B cell (primary cell): Measurements from ENCODE around the gene NHS. TPM values are rescaled to one million over a fixed set of nuclear protein-coding genes. Genes with fewer than 3 reads are reported as not detected.

Source experiments
- ATAC-seq: fragments of 200-7000 bp; cut with Tn5 transposase; one replicate; pipeline ENCODE4 v1.10.0; 2021; ENCODE audit warnings: low read depth, mild to moderate bottlenecking, moderate number of reproducible peaks, moderate library complexity
- CTCF ChIA-PET: fragments of 350-600 bp; sonication (Branson Sonifier 250); formaldehyde crosslinking; loops from one replicate; lab custom pipeline; 2021; ENCODE audit warnings: antibody characterized with exemption, inconsistent platforms; lab: Charles Lee
- POLR2A ChIA-PET: fragments of 350-600 bp; sonication (Branson Sonifier 250); formaldehyde crosslinking; loops from one replicate; lab custom pipeline; 2021; ENCODE audit warnings: antibody characterized with exemption; lab: Charles Lee
- DNase-seq: peaks from one replicate; pipeline ENCODE4 v3.0.0; 2013
- H2AFZ ChIP-seq: 2 replicates; pipeline ENCODE4 v1.6.1; 2012; ENCODE audit warnings: mild to moderate bottlenecking, low read depth, low read length; ENCODE audit not compliant: insufficient read depth, poor library complexity, severe bottlenecking
- H3K27ac ChIP-seq, 2 donors: 1 replicate in 1 of 2; 2 replicates in 1 of 2; pipeline ENCODE4 v1.5.1; 2012 to 2013; ENCODE audit warnings: low read length in 2 of 2, mild to moderate bottlenecking in 2 of 2, moderate library complexity in 1 of 2
- H3K27me3 ChIP-seq, 4 experiments: fragments of 200-600 bp in 1 of 4; sonication (generic) in 1 of 4; replicated peaks in 1 of 4; 1 replicate in 2 of 4; 2 replicates in 2 of 4; pipeline versions ENCODE4 v1.6.1 to v1.7.0; 2013 to 2016; ENCODE audit warnings: low read length in 3 of 4, mild to moderate bottlenecking in 2 of 4, mixed read lengths in 1 of 4, moderate library complexity in 1 of 4; ENCODE audit not compliant: insufficient read depth in 4 of 4, control insufficient read depth in 3 of 4; ENCODE audit errors: control extremely low read depth in 1 of 4
- H3K36me3 ChIP-seq, 2 experiments: replicated peaks in 1 of 2; 1 replicate in 1 of 2; 2 replicates in 1 of 2; pipeline versions ENCODE4 v1.6.1 to v1.7.1; 2013; ENCODE audit warnings: low read length in 1 of 2; ENCODE audit not compliant: insufficient read depth in 2 of 2, control insufficient read depth in 1 of 2; ENCODE audit errors: control extremely low read depth in 1 of 2, extremely low read depth in 1 of 2
- H3K4me1 ChIP-seq, 2 donors: fragments of 200-600 bp in 1 of 2; sonication (generic) in 1 of 2; 1 replicate in 1 of 2; 2 replicates in 1 of 2; pipeline versions ENCODE4 v1.5.1 to v1.6.1; 2013 to 2017; ENCODE audit warnings: low read length in 2 of 2; ENCODE audit not compliant: control insufficient read depth in 2 of 2, insufficient read depth in 2 of 2
- H3K4me2 ChIP-seq: replicated peaks from 2 replicates; pipeline ENCODE3; 2012; ENCODE audit warnings: mild to moderate bottlenecking, low read depth, low read length; ENCODE audit not compliant: poor library complexity, severe bottlenecking
- H3K4me3 ChIP-seq, 5 experiments: fragments of 200-600 bp in 1 of 5; sonication (generic) in 1 of 5; 1 replicate in 3 of 5; 2 replicates in 2 of 5; pipeline versions ENCODE4 v1.5.1 to v1.7.0; 2011 to 2016; ENCODE audit warnings: low read length in 4 of 5, mild to moderate bottlenecking in 4 of 5, low read depth in 2 of 5, control low read depth in 1 of 5, moderate library complexity in 1 of 5; ENCODE audit not compliant: insufficient read depth in 1 of 5; ENCODE audit errors: control extremely low read depth in 1 of 5, extremely low read depth in 1 of 5
- H3K79me2 ChIP-seq: fragments of 200-600 bp; sonication (generic); one replicate; pipeline ENCODE4 v1.6.0; 2016; ENCODE audit warnings: low read length; ENCODE audit not compliant: control insufficient read depth, insufficient read depth
- H3K9ac ChIP-seq: fragments of 200-600 bp; sonication (generic); 2 replicates; pipeline ENCODE4 v1.6.1; 2017; ENCODE audit warnings: mild to moderate bottlenecking, low read length, moderate library complexity
- H3K9me3 ChIP-seq, 3 donors: one replicate each; pipeline versions ENCODE4 v1.6.1 to v1.7.1; 2013; ENCODE audit warnings: low read length in 2 of 3; ENCODE audit not compliant: control insufficient read depth in 2 of 3, insufficient read depth in 1 of 3; ENCODE audit errors: control extremely low read depth in 1 of 3
- H4K20me1 ChIP-seq: 2 replicates; pipeline ENCODE4 v1.6.0; 2012; ENCODE audit warnings: mild to moderate bottlenecking, low read length; ENCODE audit not compliant: insufficient read depth, control insufficient read depth, poor library complexity, severe bottlenecking
- H3K27ac Mint-ChIP-seq: one replicate; pipeline ENCODE4 v1.8.0; 2021; ENCODE audit warnings: mixed read lengths
- H3K27me3 Mint-ChIP-seq: one replicate; pipeline ENCODE4 v1.8.0; 2021; ENCODE audit warnings: mixed read lengths
- H3K4me1 Mint-ChIP-seq: one replicate; pipeline ENCODE4 v1.8.0; 2021; ENCODE audit warnings: mixed read lengths
- H3K4me3 Mint-ChIP-seq: one replicate; pipeline ENCODE4 v1.8.0; 2021; ENCODE audit warnings: mixed read lengths
- H3K9me3 Mint-ChIP-seq: one replicate; pipeline ENCODE4 v1.8.0; 2022; ENCODE audit warnings: mixed read lengths; ENCODE audit not compliant: insufficient read depth
- CTCF ChIP-seq: fragments of 200-600 bp; IDR thresholded peaks from one replicate; pipeline ENCODE4 v1.8.0; 2022; ENCODE audit warnings: antibody characterized with exemption, mild to moderate bottlenecking
- EZH2 ChIP-seq: IDR thresholded peaks from 2 replicates; pipeline ENCODE4 v1.6.1; 2012; ENCODE audit warnings: borderline replicate concordance, low read depth, mild to moderate bottlenecking, moderate library complexity, low read length; ENCODE audit not compliant: insufficient read depth, poor library complexity, severe bottlenecking
- WGBS: methylation state at CpG from one replicate; pipeline ENCODE4 v1.1.5; 2013; ENCODE audit warnings: missing lambda C conversion rate; ENCODE audit not compliant: insufficient coverage; 5-methylcytosine and 5-hydroxymethylcytosine counted together
- intact Hi-C: fragments of 100-400 bp; cut with micrococcal nuclease; formaldehyde crosslinking; loops from one replicate; pipeline ENCODE4 v1.10.0; 2022
- polyA plus RNA-seq: library from polyadenylated mRNA; depleted of rRNA; stranded (reverse); fragments of >200 nt; gene quantifications from 2 replicates; pipeline ENCODE4 v1.2.3, GENCODE V29; 2012
- total RNA-seq, 2 donors: library from RNA; stranded (reverse); fragments of 120-200 nt in 1 of 2; gene quantifications; 1 replicate in 1 of 2; 2 replicates in 1 of 2; pipeline versions ENCODE4 v1.2.3 to v1.2.4, GENCODE V29; 2013 to 2022

The NHS gene
- total and polyA plus RNA-seq, 2 donors (not counting 1 experiment from before 2014, with no cell fraction given) = not detected

GRCh38 chrX:17511556-17511955 is 136.6 kb downstream of the NHS start:
- H3K27me3 Mint-ChIP-seq = no peaks in the 10 kb centered on the region
- H3K27ac Mint-ChIP-seq = no peak overlapping the region
- no peaks in the 10 kb centered on the region for H3K9me3 ChIP-seq
- no peaks in the 10 kb centered on the region for H3K36me3 ChIP-seq
- ChIA-PET CTCF (no interaction called here), POLR2A (no interaction called here)
- no peaks in the 10 kb centered on the region for H3K4me1 Mint-ChIP-seq
- no peak overlapping the region for H3K9ac ChIP-seq
- H3K27me3 ChIP-seq = no peaks in the 10 kb centered on the region
- TF ChIP-seq EZH2 = no peak
- no peak for TF ChIP-seq CTCF
- no peak overlapping the region for H3K4me2 ChIP-seq
- ATAC-seq (no peak), DNase-seq (no peak)
- no peaks in the 10 kb centered on the region for H3K79me2 ChIP-seq
- no peak overlapping the region for H3K27ac ChIP-seq
- no peaks in the 10 kb centered on the region for H3K4me1 ChIP-seq
- no peak overlapping the region for H3K4me3 Mint-ChIP-seq
- H4K20me1 ChIP-seq = no peaks in the 10 kb centered on the region
- no peaks in the 10 kb centered on the region for H3K9me3 Mint-ChIP-seq
- intact Hi-C loops = no loop called here
- WGBS = no CpG with 5 or more reads among the region's 1 CpG
- H3K4me3 ChIP-seq = no peak overlapping the region
- no peak overlapping the region for H2AFZ ChIP-seq

- CTCF ChIA-PET = no interaction called here
- intact Hi-C loops = no loop called here
- TF ChIP-seq EZH2 (no peak), CTCF (no peak)
- no peaks in the 10 kb centered on the region for H3K4me1 ChIP-seq
- no peaks in the 10 kb centered on the region for H3K79me2 ChIP-seq
- no peak overlapping the region for H3K4me2 ChIP-seq
- H3K4me1 Mint-ChIP-seq = no peaks in the 10 kb centered on the region
- no peak overlapping the region for H3K27ac ChIP-seq
- H3K4me3 Mint-ChIP-seq = no peak overlapping the region
- H3K27me3 Mint-ChIP-seq = no peaks in the 10 kb centered on the region
- no peaks in the 10 kb centered on the region for H3K9me3 ChIP-seq
- H3K36me3 ChIP-seq = no peaks in the 10 kb centered on the region
- no peak overlapping the region for H3K27ac Mint-ChIP-seq
- no peaks in the 10 kb centered on the region for H4K20me1 ChIP-seq
- no peak overlapping the region for H3K9ac ChIP-seq
- no peak overlapping the region for H3K4me3 ChIP-seq
- H2AFZ ChIP-seq = no peak overlapping the region
- no peak for DNase-seq
- H3K9me3 Mint-ChIP-seq = no peaks in the 10 kb centered on the region
- no peaks in the 10 kb centered on the region for H3K27me3 ChIP-seq
- POLR2A ChIA-PET = no interaction called here
- WGBS = 100% methylated on average over 1 of the region's 7 CpGs
- no peak for ATAC-seq
Observed at GRCh38 chrX:17519358-17519757, 144.4 kb downstream of the NHS start.
